HepG2 (cell line): ENCODE measurements around the gene RHEBL1. TPM values are rescaled to one million over a fixed set of nuclear protein-coding genes. Genes with fewer than 3 reads are reported as not detected.

Experiments
- BCL3 ChIP-seq: sonication (generic); formaldehyde crosslinking; IDR thresholded peaks from 2 replicates; pipeline ENCODE4 v1.5.1; 2020; ENCODE audit warnings: mild to moderate bottlenecking, missing genetic modification reagents, moderate library complexity
- FOXP1 ChIP-seq, 2 experiments: fragments of 450-650 bp in 1 of 2; IDR thresholded peaks; 2 replicates each; pipeline ENCODE4 v1.6.1; 2017 to 2018; ENCODE audit warnings: antibody characterized with exemption in 1 of 2
- KDM3A ChIP-seq: IDR thresholded peaks from 2 replicates; pipeline ENCODE4 v1.6.1; 2018; ENCODE audit warnings: low read depth, missing compliant biosample characterization
- KLF12 ChIP-seq: sonication (generic); formaldehyde crosslinking; IDR thresholded peaks from 2 replicates; pipeline ENCODE4 v1.4.0; 2020; ENCODE audit warnings: missing genetic modification reagents, borderline replicate concordance
- NKX3-1 ChIP-seq: sonication (generic); formaldehyde crosslinking; IDR thresholded peaks from 2 replicates; pipeline ENCODE4 v1.5.0; 2020; ENCODE audit warnings: missing genetic modification reagents
- POLR2AphosphoS5 ChIP-seq: IDR thresholded peaks from 2 replicates; pipeline ENCODE4 v1.6.1; 2012; ENCODE audit warnings: low read depth, low read length
- SP4 ChIP-seq: sonication (generic); formaldehyde crosslinking; IDR thresholded peaks from 2 replicates; pipeline ENCODE4 v1.8.1; 2023; ENCODE audit warnings: mild to moderate bottlenecking, missing genetic modification reagents
- ZBTB7B ChIP-seq: sonication (generic); formaldehyde crosslinking; IDR thresholded peaks from 2 replicates; pipeline ENCODE4 v1.4.0; 2020; ENCODE audit warnings: missing genetic modification reagents
- ZFP90 ChIP-seq: sonication (generic); formaldehyde crosslinking; IDR thresholded peaks from 2 replicates; pipeline ENCODE4 v1.8.0; 2022; ENCODE audit warnings: missing genetic modification reagents, mild to moderate bottlenecking, inconsistent platforms, borderline replicate concordance
- ZNF160 ChIP-seq: sonication (generic); formaldehyde crosslinking; IDR thresholded peaks from 2 replicates; pipeline ENCODE4 v1.8.0; 2022; ENCODE audit warnings: mild to moderate bottlenecking, inconsistent platforms, missing genetic modification reagents
- ZNF331 ChIP-seq: sonication (generic); formaldehyde crosslinking; IDR thresholded peaks from 2 replicates; pipeline ENCODE4 v1.4.0; 2020; ENCODE audit warnings: missing genetic modification reagents
- ZNF451 ChIP-seq: sonication (generic); formaldehyde crosslinking; IDR thresholded peaks from 2 replicates; pipeline ENCODE4 v1.5.0; 2020; ENCODE audit warnings: mild to moderate bottlenecking, missing genetic modification reagents
- ZNF484 ChIP-seq: sonication (generic); formaldehyde crosslinking; IDR thresholded peaks from 2 replicates; pipeline ENCODE4 v1.5.1; 2020; ENCODE audit warnings: mild to moderate bottlenecking, low read depth, missing genetic modification reagents, borderline replicate concordance
- ZNF496 ChIP-seq: sonication (generic); formaldehyde crosslinking; IDR thresholded peaks from 2 replicates; pipeline ENCODE4 v1.8.1; 2023; ENCODE audit warnings: mild to moderate bottlenecking, moderate library complexity, missing genetic modification reagents; ENCODE audit not compliant: insufficient replicate concordance
- ZNF556 ChIP-seq: sonication (generic); formaldehyde crosslinking; IDR thresholded peaks from 2 replicates; pipeline ENCODE4 v1.4.0; 2020; ENCODE audit warnings: mild to moderate bottlenecking, missing genetic modification reagents, borderline replicate concordance
- ZNF563 ChIP-seq: sonication (generic); formaldehyde crosslinking; IDR thresholded peaks from 2 replicates; pipeline ENCODE4 v1.8.0; 2022; ENCODE audit warnings: mild to moderate bottlenecking, moderate library complexity, missing genetic modification reagents
- ZNF598 ChIP-seq: sonication (generic); formaldehyde crosslinking; IDR thresholded peaks from 2 replicates; pipeline ENCODE4 v1.5.1; 2020; ENCODE audit warnings: mild to moderate bottlenecking, missing genetic modification reagents, borderline replicate concordance
- polyA plus RNA-seq, 8 experiments: library from polyadenylated mRNA; depleted of rRNA in 3 of 8; stranded (reverse) in 7 of 8; unstranded in 1 of 8; fragments of >200 nt; fragmentation: Illumina TruSeq in 4 of 8; extraction: Trizol in 4 of 8; gene quantifications; 2 replicates each; pipeline versions ENCODE4 v1.2.1 to v1.2.3, GENCODE V29; 2011 to 2016; ENCODE audit warnings: low read depth in 4 of 8, missing spikeins in 1 of 8, mixed read lengths in 1 of 8; ENCODE audit not compliant: insufficient read depth in 1 of 8
- total RNA-seq, 5 experiments: library from RNA; depleted of rRNA; stranded (reverse); fragments of >200 nt; fragmentation: Illumina TruSeq; extraction: Trizol; gene quantifications; 2 replicates each; pipeline ENCODE4 v1.2.3, GENCODE V29; 2016; ENCODE audit warnings: low read depth in 1 of 5
- TF ChIP-seq, protein P1 (sequence below): sonication (generic); formaldehyde crosslinking; IDR thresholded peaks from 2 replicates; pipeline ENCODE4 v1.4.0; 2020; ENCODE audit warnings: missing genetic modification reagents, borderline replicate concordance
- TF ChIP-seq, protein P2 (sequence below): sonication (generic); formaldehyde crosslinking; IDR thresholded peaks from 2 replicates; pipeline ENCODE4 v1.4.0; 2020; ENCODE audit warnings: missing genetic modification reagents
- TF ChIP-seq, protein P3 (sequence below): IDR thresholded peaks from 2 replicates; pipeline ENCODE4 v1.6.1; 2018; ENCODE audit warnings: missing genetic modification reagents, mild to moderate bottlenecking, missing compliant biosample characterization

RHEBL1 gene
- total and polyA plus RNA-seq, 2 of the 13 experiments (the other 11 are each of a cell fraction or from before 2014, with no cell fraction given), result 1.4 to 2.5 TPM

DNA sequence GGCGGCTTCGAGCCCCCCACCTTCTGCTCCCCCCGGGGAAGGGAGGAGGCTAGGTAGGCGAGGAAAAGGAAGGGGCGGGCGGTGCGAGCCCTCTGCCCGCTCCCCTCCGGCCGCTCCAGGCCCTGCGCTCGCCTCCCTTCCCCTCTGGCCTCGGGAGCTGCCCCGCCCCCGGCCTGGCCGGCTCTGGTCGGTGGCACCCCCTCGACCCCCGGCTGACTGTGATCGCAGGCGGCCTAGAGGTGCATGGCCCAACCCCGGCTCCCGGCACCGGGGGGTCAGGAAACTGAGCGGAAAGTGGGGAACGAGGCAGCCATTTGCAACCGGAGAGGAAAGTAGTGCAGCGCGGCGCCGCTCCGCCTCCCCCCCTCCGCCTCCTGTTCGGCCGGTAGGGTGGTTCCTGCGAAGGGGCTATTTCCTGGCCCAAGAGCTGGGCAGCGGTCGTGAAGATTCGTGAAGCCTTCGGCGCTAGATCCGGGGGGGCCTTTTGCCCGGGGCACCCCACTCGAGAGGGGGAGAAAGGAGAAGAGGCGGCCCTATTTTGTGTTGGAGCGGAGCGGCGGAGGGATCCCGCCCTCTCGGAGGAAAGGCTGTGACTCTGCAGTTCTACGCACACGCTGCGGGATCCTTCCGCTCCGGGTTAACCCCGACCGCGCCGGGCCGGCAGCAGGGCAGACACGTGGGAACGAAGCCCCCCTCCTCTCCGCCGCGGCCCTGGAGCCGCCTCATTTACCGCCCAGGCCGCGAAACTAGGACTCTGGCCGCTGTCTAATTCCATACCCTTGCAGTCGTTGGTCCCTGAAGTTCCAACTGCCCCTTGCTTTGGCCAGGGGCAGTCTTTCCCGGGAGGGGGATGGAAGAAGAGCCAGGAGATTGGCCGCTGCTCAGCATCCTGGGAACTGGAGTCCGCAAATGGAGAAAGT lies 9.3 kb downstream of the RHEBL1 start, which contains the start of gene KMT2D (continued):
- TF ChIP-seq, protein P1, sequence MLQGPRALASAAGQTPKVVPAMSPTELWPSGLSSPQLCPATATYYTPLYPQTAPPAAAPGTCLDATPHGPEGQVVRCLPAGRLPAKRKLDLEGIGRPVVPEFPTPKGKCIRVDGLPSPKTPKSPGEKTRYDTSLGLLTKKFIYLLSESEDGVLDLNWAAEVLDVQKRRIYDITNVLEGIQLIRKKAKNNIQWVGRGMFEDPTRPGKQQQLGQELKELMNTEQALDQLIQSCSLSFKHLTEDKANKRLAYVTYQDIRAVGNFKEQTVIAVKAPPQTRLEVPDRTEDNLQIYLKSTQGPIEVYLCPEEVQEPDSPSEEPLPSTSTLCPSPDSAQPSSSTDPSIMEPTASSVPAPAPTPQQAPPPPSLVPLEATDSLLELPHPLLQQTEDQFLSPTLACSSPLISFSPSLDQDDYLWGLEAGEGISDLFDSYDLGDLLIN (CRISPR knock-in tag), result no peak
- TF ChIP-seq FOXP1 (IDR thresholded peaks at IDR 0.05) (0 out of 2 replicates have a peak, but pooled peaks have one; percentile 23), FOXP1 (CRISPR knock-in tag; IDR thresholded peaks at IDR 0.05) (peak; percentile 32; the same call in 1 of the 2 replicates), KLF12 (CRISPR knock-in tag) (no peak), ZNF484 (CRISPR knock-in tag) (no peak), SP4 (CRISPR knock-in tag) (peak; percentile 89), NKX3-1 (CRISPR knock-in tag) (no peak), KDM3A (CRISPR knock-in tag) (peak; percentile 85; the same call in 1 of the 2 replicates), ZNF451 (CRISPR knock-in tag) (peak; percentile 91), ZFP90 (CRISPR knock-in tag) (peak; percentile 51; the same call in 1 of the 2 replicates), ZNF556 (CRISPR knock-in tag) (peak; percentile 70; the same call in 1 of the 2 replicates), ZNF496 (CRISPR knock-in tag) (no peak), ZNF563 (CRISPR knock-in tag) (peak; percentile 90), ZBTB7B (CRISPR knock-in tag) (peak; percentile 88), POLR2AphosphoS5 (peak; percentile 52), BCL3 (CRISPR knock-in tag) (peak; percentile 86; the same call in 1 of the 2 replicates), ZNF331 (peak; percentile 82), ZNF160 (no peak), ZNF598 (CRISPR knock-in tag) (peak; percentile 90; the same call in 1 of the 2 replicates)
- TF ChIP-seq, protein P2, sequence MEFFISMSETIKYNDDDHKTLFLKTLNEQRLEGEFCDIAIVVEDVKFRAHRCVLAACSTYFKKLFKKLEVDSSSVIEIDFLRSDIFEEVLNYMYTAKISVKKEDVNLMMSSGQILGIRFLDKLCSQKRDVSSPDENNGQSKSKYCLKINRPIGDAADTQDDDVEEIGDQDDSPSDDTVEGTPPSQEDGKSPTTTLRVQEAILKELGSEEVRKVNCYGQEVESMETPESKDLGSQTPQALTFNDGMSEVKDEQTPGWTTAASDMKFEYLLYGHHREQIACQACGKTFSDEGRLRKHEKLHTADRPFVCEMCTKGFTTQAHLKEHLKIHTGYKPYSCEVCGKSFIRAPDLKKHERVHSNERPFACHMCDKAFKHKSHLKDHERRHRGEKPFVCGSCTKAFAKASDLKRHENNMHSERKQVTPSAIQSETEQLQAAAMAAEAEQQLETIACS (CRISPR knock-in tag), result 0 out of 2 replicates have a peak, but pooled peaks have one; percentile 24
- TF ChIP-seq, protein P3, sequence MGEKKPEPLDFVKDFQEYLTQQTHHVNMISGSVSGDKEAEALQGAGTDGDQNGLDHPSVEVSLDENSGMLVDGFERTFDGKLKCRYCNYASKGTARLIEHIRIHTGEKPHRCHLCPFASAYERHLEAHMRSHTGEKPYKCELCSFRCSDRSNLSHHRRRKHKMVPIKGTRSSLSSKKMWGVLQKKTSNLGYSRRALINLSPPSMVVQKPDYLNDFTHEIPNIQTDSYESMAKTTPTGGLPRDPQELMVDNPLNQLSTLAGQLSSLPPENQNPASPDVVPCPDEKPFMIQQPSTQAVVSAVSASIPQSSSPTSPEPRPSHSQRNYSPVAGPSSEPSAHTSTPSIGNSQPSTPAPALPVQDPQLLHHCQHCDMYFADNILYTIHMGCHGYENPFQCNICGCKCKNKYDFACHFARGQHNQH (CRISPR knock-in tag), result peak; percentile 59
